ENCODE results near the gene HGFAC.

HGFAC gene

GRCh38 chr4:3426465-3427133, 15.2 kb upstream of the HGFAC start:
- WGBS (ENCODE audit: insufficient coverage, insufficient read length): no CpG with 5 or more reads among the region's 24 CpGs
- no peak for DNase-seq (ENCODE audit: low read depth, low spot score)
- H3K9me3 ChIP-seq (ENCODE audit: control insufficient read depth, insufficient read depth, low read length): no peaks in the 10 kb centered on the region
- H3K27me3 ChIP-seq (ENCODE audit: control insufficient read depth, insufficient read depth, low read length): no peaks in the 10 kb centered on the region
- no peaks in the 10 kb centered on the region for H3K36me3 ChIP-seq (ENCODE audit: control insufficient read depth, insufficient read depth, low read length)
- no peaks in the 10 kb centered on the region; the same call in 1 of the 2 replicates for H3K4me1 ChIP-seq (ENCODE audit: control insufficient read depth, insufficient read depth, low read length)
- H3K4me3 ChIP-seq (ENCODE audit: low read length): no peak overlapping the region
- H3K27ac ChIP-seq (ENCODE audit: low read length): no peak overlapping the region

GRCh38 chr4:3427134-3427476, 14.7 kb upstream of the HGFAC start:
- no peaks in the 10 kb centered on the region for H3K27me3 ChIP-seq (ENCODE audit: control insufficient read depth, insufficient read depth, low read length)
- no peak for DNase-seq (ENCODE audit: low read depth, low spot score)
- no peaks in the 10 kb centered on the region for H3K36me3 ChIP-seq (ENCODE audit: control insufficient read depth, insufficient read depth, low read length)
- no peak overlapping the region for H3K27ac ChIP-seq (ENCODE audit: low read length)
- H3K4me3 ChIP-seq (ENCODE audit: low read length): no peak overlapping the region
- WGBS (ENCODE audit: insufficient coverage, insufficient read length): no CpG with 5 or more reads among the region's 9 CpGs
- no peaks in the 10 kb centered on the region; the same call in 1 of the 2 replicates for H3K4me1 ChIP-seq (ENCODE audit: control insufficient read depth, insufficient read depth, low read length)
- no peaks in the 10 kb centered on the region for H3K9me3 ChIP-seq (ENCODE audit: control insufficient read depth, insufficient read depth, low read length)

- no CpG with 5 or more reads among the region's 17 CpGs for WGBS (ENCODE audit: insufficient coverage, insufficient read length)
- Histone ChIP-seq H3K27ac (ENCODE audit: low read length) (no peak overlapping the region), H3K27me3 (ENCODE audit: control insufficient read depth, insufficient read depth, low read length) (no peaks in the 10 kb centered on the region), H3K4me1 (ENCODE audit: control insufficient read depth, insufficient read depth, low read length) (no peaks in the 10 kb centered on the region; the same call in 1 of the 2 replicates), H3K4me3 (ENCODE audit: low read length) (no peak overlapping the region), H3K36me3 (ENCODE audit: control insufficient read depth, insufficient read depth, low read length) (no peaks in the 10 kb centered on the region), H3K9me3 (ENCODE audit: control insufficient read depth, insufficient read depth, low read length) (no peaks in the 10 kb centered on the region)
- no peak for DNase-seq (ENCODE audit: low read depth, low spot score)
Measured at GRCh38 chr4:3427706-3428446, 13.9 kb upstream of the HGFAC start.

GRCh38 chr4:3429651-3430050, 12.1 kb upstream of the HGFAC start:
- no peaks in the 10 kb centered on the region for H3K27me3 ChIP-seq (ENCODE audit: control insufficient read depth, insufficient read depth, low read length)
- H3K9me3 ChIP-seq (ENCODE audit: control insufficient read depth, insufficient read depth, low read length): no peaks in the 10 kb centered on the region
- H3K4me3 ChIP-seq (ENCODE audit: low read length): no peak overlapping the region
- H3K4me1 ChIP-seq (ENCODE audit: control insufficient read depth, insufficient read depth, low read length): no peaks in the 10 kb centered on the region; the same call in 1 of the 2 replicates
- no peak for DNase-seq (ENCODE audit: low read depth, low spot score)
- no peaks in the 10 kb centered on the region for H3K36me3 ChIP-seq (ENCODE audit: control insufficient read depth, insufficient read depth, low read length)
- WGBS (ENCODE audit: insufficient coverage, insufficient read length): no CpG with 5 or more reads among the region's 12 CpGs
- no peak overlapping the region for H3K27ac ChIP-seq (ENCODE audit: low read length)

- Histone ChIP-seq H3K4me3 (ENCODE audit: low read length) (no peak overlapping the region), H3K4me1 (ENCODE audit: control insufficient read depth, insufficient read depth, low read length) (peaks cover 2% of the 10 kb centered on the region; the same call in 1 of the 2 replicates), H3K9me3 (ENCODE audit: control insufficient read depth, insufficient read depth, low read length) (no peaks in the 10 kb centered on the region), H3K27me3 (ENCODE audit: control insufficient read depth, insufficient read depth, low read length) (no peaks in the 10 kb centered on the region), H3K36me3 (ENCODE audit: control insufficient read depth, insufficient read depth, low read length) (no peaks in the 10 kb centered on the region), H3K27ac (ENCODE audit: low read length) (no peak overlapping the region)
- DNase-seq (ENCODE audit: low read depth, low spot score): no peak
- no CpG with 5 or more reads among the region's 21 CpGs for WGBS (ENCODE audit: insufficient coverage, insufficient read length)
Measured at GRCh38 chr4:3430524-3430923, 11.2 kb upstream of the HGFAC start.

- Histone ChIP-seq H3K4me1 (ENCODE audit: control insufficient read depth, insufficient read depth, low read length) (peaks cover 2% of the 10 kb centered on the region; the same call in 1 of the 2 replicates), H3K27me3 (ENCODE audit: control insufficient read depth, insufficient read depth, low read length) (no peaks in the 10 kb centered on the region), H3K9me3 (ENCODE audit: control insufficient read depth, insufficient read depth, low read length) (no peaks in the 10 kb centered on the region), H3K36me3 (ENCODE audit: control insufficient read depth, insufficient read depth, low read length) (no peaks in the 10 kb centered on the region), H3K4me3 (ENCODE audit: low read length) (no peak overlapping the region), H3K27ac (ENCODE audit: low read length) (no peak overlapping the region)
- WGBS (ENCODE audit: insufficient coverage, insufficient read length): no CpG with 5 or more reads among the region's 28 CpGs
- DNase-seq (ENCODE audit: low read depth, low spot score): no peak
Measured at GRCh38 chr4:3431446-3431993, 10.2 kb upstream of the HGFAC start.

- no peaks in the 10 kb centered on the region for H3K36me3 ChIP-seq (ENCODE audit: control insufficient read depth, insufficient read depth, low read length)
Measured at GRCh38 chr4:3432381-3432790, 9.4 kb upstream of the HGFAC start.

GRCh38 chr4:3433138-3433869, 8.5 kb upstream of the HGFAC start:
- Histone ChIP-seq H3K4me3 (ENCODE audit: low read length) (no peak overlapping the region), H3K36me3 (ENCODE audit: control insufficient read depth, insufficient read depth, low read length) (no peaks in the 10 kb centered on the region), H3K27me3 (ENCODE audit: control insufficient read depth, insufficient read depth, low read length) (no peaks in the 10 kb centered on the region), H3K4me1 (ENCODE audit: control insufficient read depth, insufficient read depth, low read length) (peaks cover 2% of the 10 kb centered on the region; the same call in 1 of the 2 replicates), H3K27ac (ENCODE audit: low read length) (no peak overlapping the region), H3K9me3 (ENCODE audit: control insufficient read depth, insufficient read depth, low read length) (no peaks in the 10 kb centered on the region)
- no CpG with 5 or more reads among the region's 32 CpGs for WGBS (ENCODE audit: insufficient coverage, insufficient read length)
- no peak for DNase-seq (ENCODE audit: low read depth, low spot score)

More at GRCh38 chr4:3432381-3432790, 9.4 kb upstream of the HGFAC start:
- no peak overlapping the region for H3K27ac ChIP-seq (ENCODE audit: low read length)
- peaks cover 2% of the 10 kb centered on the region; the same call in 1 of the 2 replicates for H3K4me1 ChIP-seq (ENCODE audit: control insufficient read depth, insufficient read depth, low read length)
- no peaks in the 10 kb centered on the region for H3K27me3 ChIP-seq (ENCODE audit: control insufficient read depth, insufficient read depth, low read length)
- DNase-seq (ENCODE audit: low read depth, low spot score): no peak
- H3K9me3 ChIP-seq (ENCODE audit: control insufficient read depth, insufficient read depth, low read length): no peaks in the 10 kb centered on the region
- no peak overlapping the region for H3K4me3 ChIP-seq (ENCODE audit: low read length)
- no CpG with 5 or more reads among the region's 16 CpGs for WGBS (ENCODE audit: insufficient coverage, insufficient read length)

GRCh38 chr4:3434881-3435685, 6.7 kb upstream of the HGFAC start:
- WGBS (ENCODE audit: insufficient coverage, insufficient read length): no CpG with 5 or more reads among the region's 16 CpGs
- H3K9me3 ChIP-seq (ENCODE audit: control insufficient read depth, insufficient read depth, low read length): no peaks in the 10 kb centered on the region
- DNase-seq (ENCODE audit: low read depth, low spot score): no peak
- no peaks in the 10 kb centered on the region for H3K27me3 ChIP-seq (ENCODE audit: control insufficient read depth, insufficient read depth, low read length)
- no peak overlapping the region for H3K27ac ChIP-seq (ENCODE audit: low read length)
- no peak overlapping the region for H3K4me3 ChIP-seq (ENCODE audit: low read length)
- peaks cover 2% of the 10 kb centered on the region; the same call in 1 of the 2 replicates for H3K4me1 ChIP-seq (ENCODE audit: control insufficient read depth, insufficient read depth, low read length)
- H3K36me3 ChIP-seq (ENCODE audit: control insufficient read depth, insufficient read depth, low read length): no peaks in the 10 kb centered on the region

GRCh38 chr4:3435686-3435956, 6.1 kb upstream of the HGFAC start:
- H3K4me3 ChIP-seq (ENCODE audit: low read length): no peak overlapping the region
- H3K36me3 ChIP-seq (ENCODE audit: control insufficient read depth, insufficient read depth, low read length): no peaks in the 10 kb centered on the region
- no peaks in the 10 kb centered on the region for H3K27me3 ChIP-seq (ENCODE audit: control insufficient read depth, insufficient read depth, low read length)
- WGBS (ENCODE audit: insufficient coverage, insufficient read length): no CpG with 5 or more reads among the region's 4 CpGs
- H3K27ac ChIP-seq (ENCODE audit: low read length): no peak overlapping the region
- DNase-seq (ENCODE audit: low read depth, low spot score): no peak
- H3K9me3 ChIP-seq (ENCODE audit: control insufficient read depth, insufficient read depth, low read length): no peaks in the 10 kb centered on the region
- H3K4me1 ChIP-seq (ENCODE audit: control insufficient read depth, insufficient read depth, low read length): peaks cover 2% of the 10 kb centered on the region; the same call in 1 of the 2 replicates

Data from iPS DF 6.9 (cell line).